PC-9 (cell line): ENCODE measurements around the gene URB1.

Experiments used
- CTCF ChIP-seq: fragments of 200-600 bp; sonication (generic); conservative IDR thresholded peaks from 2 replicates; pipeline ENCODE4 v1.6.1; 2017; ENCODE audit warnings: mixed run types, antibody characterized with exemption, mild to moderate bottlenecking, moderate library complexity
- EZH2 ChIP-seq: fragments of 200-600 bp; sonication (generic); IDR thresholded peaks from 2 replicates; pipeline ENCODE4 v1.8.0; 2017; ENCODE audit warnings: antibody characterized with exemption, low read depth

GRCh38 chr21:32403201-32403777, 10.5 kb upstream of the URB1 start:
- TF ChIP-seq CTCF (peak; percentile 65), EZH2 (no peak)
